Heart left ventricle (tissue), 13 donors: ENCODE results near the gene POLR2J3.
"Not testable (repeated sequence)": the region's sequence is repeated elsewhere in the genome, so short reads cannot be mapped to it uniquely, and the experiment has no call there.

Experiments used
- CTCF ChIP-seq, 12 donors: fragments of 200-600 bp; sonication (generic) in 4 of 12; IDR thresholded peaks; one replicate each; pipeline versions ENCODE4 v1.5.0 to v1.8.0; 2018 to 2022; ENCODE audit warnings: antibody characterized with exemption in 12 of 12, mild to moderate bottlenecking in 5 of 12
- POLR2A ChIP-seq, 2 donors: fragments of 450-650 bp; IDR thresholded peaks; one replicate each; pipeline ENCODE4 v1.6.1; 2017; ENCODE audit warnings: antibody characterized with exemption in 2 of 2, mild to moderate bottlenecking in 2 of 2, moderate library complexity in 2 of 2
- donor health status: ischemic (EF 13 %, LVEDD 7.1; RV severe dilation, severe dysfunction).
- donor health status: DM: no; HTN: yes; CAD: no.
- donor health status: DM: no; HTN: no; CAD: no.
- donor health status: ischemic (EF 25% LVEDD 6.9; RV normal size, moderate dysfunction).
- donor health status: ischemic (EF 25% LVEDD 5.7; RV mildly dilated, moderate dysfunction).
- donor health status: ischemic (EF 35%, LVEDD 5.7; RV mildly dilated, moderate dysfunction).
- donor health status: nonischemic (EF 11% LVEDD 7.7; RV severe dilation, severe dysfunction).
- donor health status: DM: yes; HTN: yes; CAD: no.
- donor health status: PGD.
- donor health status: ischemic (EF 29% LVEDD 5.4; RV normal size, mild dysfunction).
- donor health status: nonischemic (EF 23%, LVEDD 6.1; RV moderate dilation, normal function).

DNA sequence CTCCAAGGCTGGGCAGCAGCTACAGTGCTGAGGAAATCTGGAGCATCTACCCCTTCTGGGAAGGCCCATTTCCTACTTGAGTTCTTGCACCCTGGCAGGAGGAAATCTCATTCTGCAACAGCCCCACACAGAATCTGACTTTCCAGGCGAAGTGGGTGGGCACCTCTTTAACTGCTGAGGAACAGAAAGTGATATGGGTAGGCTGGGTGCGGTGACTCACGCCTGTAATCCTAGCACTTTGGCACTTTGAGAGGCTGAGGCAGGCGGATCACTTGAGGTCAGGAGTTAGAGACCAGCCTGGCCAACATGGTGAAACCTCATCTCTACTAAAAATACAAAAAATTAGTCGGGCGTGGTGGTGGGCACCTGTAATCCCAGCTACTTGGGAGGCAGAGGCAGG is 2.2 kb upstream of the POLR2J3 start:
- TF ChIP-seq CTCF, POLR2A (IDR thresholded peaks at IDR 0.05): not testable (repeated sequence)
